H9 (cell line): ENCODE measurements around the gene SULT1A2. TPM values are rescaled to one million over a fixed set of nuclear protein-coding genes. Genes with fewer than 3 reads are reported as not detected.

ENCODE experiments used
- DNase-seq: peaks from one replicate; pipeline ENCODE4 v3.0.0-alpha.2; 2017
- H2AFZ ChIP-seq: one replicate; pipeline ENCODE4 v1.6.1; 2013; ENCODE audit warnings: mild to moderate bottlenecking, low read length, control low read depth, moderate library complexity
- H2AK5ac ChIP-seq: 2 replicates; pipeline ENCODE4 v1.6.1; 2013; ENCODE audit warnings: low read length, control low read depth, mixed read lengths; ENCODE audit not compliant: insufficient read length
- H2BK120ac ChIP-seq: one replicate; pipeline ENCODE4 v1.6.1; 2013; ENCODE audit warnings: low read depth, mild to moderate bottlenecking, low read length, control low read depth, inconsistent platforms; ENCODE audit not compliant: poor library complexity, severe bottlenecking
- H2BK12ac ChIP-seq: 2 replicates; pipeline ENCODE4 v1.6.1; 2013; ENCODE audit warnings: low read length, control low read depth, mixed read lengths, low read depth; ENCODE audit not compliant: insufficient read length
- H2BK15ac ChIP-seq: 2 replicates; pipeline ENCODE4 v1.6.1; 2013; ENCODE audit warnings: low read depth, low read length, control low read depth
- H2BK20ac ChIP-seq: one replicate; pipeline ENCODE4 v1.6.1; 2013; ENCODE audit warnings: low read depth, mild to moderate bottlenecking, low read length, control low read depth, inconsistent platforms; ENCODE audit not compliant: poor library complexity, severe bottlenecking
- H2BK5ac ChIP-seq: 2 replicates; pipeline ENCODE4 v1.6.1; 2013; ENCODE audit warnings: low read length, control low read depth, mixed read lengths; ENCODE audit not compliant: insufficient read length
- H3K14ac ChIP-seq: 2 replicates; pipeline ENCODE4 v1.6.1; 2013; ENCODE audit warnings: low read length, control low read depth; ENCODE audit not compliant: insufficient read depth
- H3K18ac ChIP-seq: 2 replicates; pipeline ENCODE4 v1.6.1; 2013; ENCODE audit warnings: low read depth, mild to moderate bottlenecking, mixed read lengths, low read length, control low read depth; ENCODE audit not compliant: insufficient read length
- H3K23ac ChIP-seq: 2 replicates; pipeline ENCODE4 v1.6.1; 2013; ENCODE audit warnings: low read length, control low read depth, mixed read lengths, low read depth; ENCODE audit not compliant: insufficient read length
- H3K23me2 ChIP-seq: 2 replicates; pipeline ENCODE4 v1.6.1; 2013; ENCODE audit warnings: low read depth, mild to moderate bottlenecking, mixed read lengths, low read length, control low read depth; ENCODE audit not compliant: insufficient read length, poor library complexity, severe bottlenecking
- H3K27ac ChIP-seq: 2 replicates; pipeline ENCODE4 v1.5.1; 2013; ENCODE audit warnings: low read length, control low read depth, mixed read lengths, low read depth; ENCODE audit not compliant: insufficient read length
- H3K27me3 ChIP-seq: 2 replicates; pipeline ENCODE4 v1.6.1; 2013; ENCODE audit warnings: low read length, control low read depth, inconsistent platforms; ENCODE audit not compliant: insufficient read depth
- H3K4ac ChIP-seq: 2 replicates; pipeline ENCODE4 v1.6.1; 2013; ENCODE audit warnings: low read depth, mild to moderate bottlenecking, control low read depth, inconsistent platforms, low read length, moderate library complexity
- H3K4me1 ChIP-seq: 2 replicates; pipeline ENCODE4 v1.6.1; 2013; ENCODE audit warnings: low read length, control low read depth, inconsistent platforms; ENCODE audit not compliant: insufficient read depth
- H3K4me2 ChIP-seq: 2 replicates; pipeline ENCODE4 v1.6.1; 2013; ENCODE audit warnings: low read length, control low read depth, mixed read lengths; ENCODE audit not compliant: insufficient read length, insufficient read depth
- H3K56ac ChIP-seq: 2 replicates; pipeline ENCODE4 v1.6.1; 2013; ENCODE audit warnings: low read depth, mild to moderate bottlenecking, mixed read lengths, low read length, control low read depth; ENCODE audit not compliant: insufficient read length
- H3K79me1 ChIP-seq: 2 replicates; pipeline ENCODE4 v1.6.1; 2013; ENCODE audit warnings: low read depth, mild to moderate bottlenecking, moderate library complexity, low read length, control low read depth, inconsistent platforms; ENCODE audit not compliant: insufficient read depth, poor library complexity, severe bottlenecking
- H3K79me2 ChIP-seq: 2 replicates; pipeline ENCODE4 v1.6.1; 2013; ENCODE audit warnings: low read length, control low read depth, inconsistent platforms; ENCODE audit not compliant: insufficient read depth
- H3K9ac ChIP-seq: 2 replicates; pipeline ENCODE4 v1.6.1; 2013; ENCODE audit warnings: low read length, control low read depth, mixed read lengths; ENCODE audit not compliant: insufficient read length; ENCODE audit errors: extremely low read depth
- H3K9me3 ChIP-seq: one replicate; pipeline ENCODE4 v1.6.1; 2013; ENCODE audit warnings: low read depth, low read length, inconsistent platforms; ENCODE audit not compliant: control insufficient read depth
- H3T11ph ChIP-seq: one replicate; pipeline ENCODE4 v1.6.1; 2013; ENCODE audit warnings: mild to moderate bottlenecking, low read length, control low read depth, inconsistent platforms
- H4K20me1 ChIP-seq: one replicate; pipeline ENCODE4 v1.6.1; 2013; ENCODE audit not compliant: control insufficient read depth, insufficient read length, insufficient read depth
- H4K5ac ChIP-seq: 2 replicates; pipeline ENCODE4 v1.6.1; 2013; ENCODE audit warnings: low read depth, mild to moderate bottlenecking, mixed read lengths, low read length, control low read depth; ENCODE audit not compliant: insufficient read length
- H4K8ac ChIP-seq: replicated peaks from 2 replicates; pipeline ENCODE4 v1.6.1; 2013; ENCODE audit warnings: low read length, control low read depth, mixed read lengths, low read depth; ENCODE audit not compliant: insufficient read length
- H4K91ac ChIP-seq: 2 replicates; pipeline ENCODE4 v1.6.1; 2013; ENCODE audit warnings: low read depth, mild to moderate bottlenecking, moderate library complexity, mixed read lengths, low read length, control low read depth; ENCODE audit not compliant: insufficient read length
- H3K27ac Mint-ChIP-seq, 3 experiments: 2 replicates in 2 of 3; 3 replicates in 1 of 3; pipeline ENCODE4 v1.8.0; 2020 to 2021; ENCODE audit warnings: mixed read lengths in 3 of 3, mild to moderate bottlenecking in 1 of 3, moderate library complexity in 1 of 3
- H3K27me3 Mint-ChIP-seq: 2 replicates; pipeline ENCODE4 v1.8.0; 2021; ENCODE audit warnings: low read depth, mild to moderate bottlenecking, moderate library complexity, mixed read lengths
- H3K36me3 Mint-ChIP-seq, 3 experiments: 2 replicates in 2 of 3; 3 replicates in 1 of 3; pipeline ENCODE4 v1.8.0; 2020 to 2021; ENCODE audit warnings: low read depth in 3 of 3, mixed read lengths in 3 of 3; ENCODE audit not compliant: insufficient read depth in 1 of 3
- H3K4me1 Mint-ChIP-seq, 2 experiments: 2 replicates each; pipeline ENCODE4 v1.8.0; 2020; ENCODE audit warnings: mixed read lengths in 2 of 2
- H3K4me3 Mint-ChIP-seq, 2 experiments: 2 replicates in 1 of 2; 3 replicates in 1 of 2; pipeline ENCODE4 v1.8.0; 2020 to 2021; ENCODE audit warnings: mild to moderate bottlenecking in 2 of 2, mixed read lengths in 2 of 2, moderate library complexity in 1 of 2
- H3K9me3 Mint-ChIP-seq, 2 experiments: 2 replicates in 1 of 2; 3 replicates in 1 of 2; pipeline ENCODE4 v1.8.0; 2020; ENCODE audit warnings: mild to moderate bottlenecking in 2 of 2, mixed read lengths in 2 of 2, moderate library complexity in 1 of 2
- WGBS: extraction: QIAGEN DNeasy Blood & Tissue Kit; methylation state at CpG from one replicate; pipeline ENCODE4 v1.1.7; 2013; ENCODE audit warnings: missing lambda C conversion rate, low lambda C conversion rate, mixed read lengths; ENCODE audit not compliant: insufficient read length; ENCODE audit errors: extremely low coverage; 5-methylcytosine and 5-hydroxymethylcytosine counted together
- total RNA-seq: library from RNA; stranded (reverse); gene quantifications from 2 replicates; pipeline ENCODE4 v1.2.1, GENCODE V29; 2021
- TF ChIP-seq, protein P1 (sequence below): fragments of 200-600 bp; sonication (generic); conservative IDR thresholded peaks from 3 replicates; pipeline ENCODE4 v1.8.0; 2021; ENCODE audit warnings: antibody characterized with exemption, mild to moderate bottlenecking

SULT1A2 gene
- total RNA-seq, 1 experiment from 2014 or later = 0.66 TPM

GRCh38 chr16:28604186-28604565 is 7.3 kb upstream of the SULT1A2 start:
- Mint-ChIP-seq H3K4me3 (no peak overlapping the region), H3K36me3 (no peaks in the 10 kb centered on the region), H3K27me3 (no peaks in the 10 kb centered on the region), H3K4me1 (peaks cover 1 to 2% of the 10 kb centered on the region in 2 experiments; a peak in 2 of 4 replicates), H3K27ac (peak overlapping the region in 1 of 3 experiments; percentile 20; a peak in 1 of 7 replicates), H3K9me3 (no peaks in the 10 kb centered on the region)
- no peak overlapping the region for H2BK12ac ChIP-seq
- WGBS = no CpG with 5 or more reads among the region's 8 CpGs
- TF ChIP-seq, protein P1, sequence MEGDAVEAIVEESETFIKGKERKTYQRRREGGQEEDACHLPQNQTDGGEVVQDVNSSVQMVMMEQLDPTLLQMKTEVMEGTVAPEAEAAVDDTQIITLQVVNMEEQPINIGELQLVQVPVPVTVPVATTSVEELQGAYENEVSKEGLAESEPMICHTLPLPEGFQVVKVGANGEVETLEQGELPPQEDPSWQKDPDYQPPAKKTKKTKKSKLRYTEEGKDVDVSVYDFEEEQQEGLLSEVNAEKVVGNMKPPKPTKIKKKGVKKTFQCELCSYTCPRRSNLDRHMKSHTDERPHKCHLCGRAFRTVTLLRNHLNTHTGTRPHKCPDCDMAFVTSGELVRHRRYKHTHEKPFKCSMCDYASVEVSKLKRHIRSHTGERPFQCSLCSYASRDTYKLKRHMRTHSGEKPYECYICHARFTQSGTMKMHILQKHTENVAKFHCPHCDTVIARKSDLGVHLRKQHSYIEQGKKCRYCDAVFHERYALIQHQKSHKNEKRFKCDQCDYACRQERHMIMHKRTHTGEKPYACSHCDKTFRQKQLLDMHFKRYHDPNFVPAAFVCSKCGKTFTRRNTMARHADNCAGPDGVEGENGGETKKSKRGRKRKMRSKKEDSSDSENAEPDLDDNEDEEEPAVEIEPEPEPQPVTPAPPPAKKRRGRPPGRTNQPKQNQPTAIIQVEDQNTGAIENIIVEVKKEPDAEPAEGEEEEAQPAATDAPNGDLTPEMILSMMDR = no peak
- H2AFZ ChIP-seq = no peak overlapping the region
- no peak overlapping the region for H2AK5ac ChIP-seq
- H2BK120ac ChIP-seq = no peak overlapping the region
- no peak overlapping the region for H4K91ac ChIP-seq
- no peak overlapping the region for H3K4ac ChIP-seq
- H2BK5ac ChIP-seq = no peak overlapping the region
- H3K79me2 ChIP-seq = no peaks in the 10 kb centered on the region
- H3K23ac ChIP-seq = no peak overlapping the region
- H3K27me3 ChIP-seq = no peaks in the 10 kb centered on the region
- no peak overlapping the region for H3K56ac ChIP-seq
- no peak overlapping the region for H3K27ac ChIP-seq
- H2BK15ac ChIP-seq = no peak overlapping the region
- DNase-seq = no peak
- H3K4me2 ChIP-seq = no peak overlapping the region
- H3K9me3 ChIP-seq = no peaks in the 10 kb centered on the region
- H3T11ph ChIP-seq = no peak overlapping the region
- no peaks in the 10 kb centered on the region for H4K20me1 ChIP-seq
- H3K14ac ChIP-seq = no peak overlapping the region
- H4K5ac ChIP-seq = no peak overlapping the region
- H3K4me1 ChIP-seq = no peaks in the 10 kb centered on the region
- H3K79me1 ChIP-seq = no peaks in the 10 kb centered on the region
- H3K18ac ChIP-seq = no peak overlapping the region
- no peak overlapping the region for H4K8ac ChIP-seq
- H3K9ac ChIP-seq = no peak overlapping the region
- H3K23me2 ChIP-seq = no peaks in the 10 kb centered on the region
- H2BK20ac ChIP-seq = no peak overlapping the region
